Lung (tissue), 12 donors: ENCODE results near the gene GID4. TPM values are rescaled to one million over a fixed set of nuclear protein-coding genes. Genes with fewer than 3 reads are reported as not detected.

Experiments used
- ATAC-seq: fragments of 200-7000 bp; cut with Tn5 transposase; one replicate; pipeline ENCODE4 v1.9.1; 2020; ENCODE audit warnings: moderate number of reproducible peaks; ENCODE audit not compliant: insufficient read depth, low FRiP score
- DNase-seq, 3 donors: peaks; one replicate each; pipeline ENCODE4 v3.0.0-alpha.2; 2013 to 2017
- H3K27ac ChIP-seq, 2 donors: one replicate each; pipeline ENCODE4 v1.5.1; 2013; ENCODE audit warnings: mild to moderate bottlenecking in 2 of 2, moderate library complexity in 2 of 2, control low read depth in 1 of 2, inconsistent platforms in 1 of 2, low read depth in 1 of 2, low read length in 1 of 2
- H3K27me3 ChIP-seq, 3 donors: one replicate each; pipeline ENCODE4 v1.5.1; 2013; ENCODE audit warnings: low read length in 2 of 3; ENCODE audit not compliant: control insufficient read depth in 3 of 3, insufficient read depth in 3 of 3
- H3K36me3 ChIP-seq, 4 donors: one replicate each; pipeline ENCODE4 v1.5.1; 2013; ENCODE audit warnings: low read length in 4 of 4, mild to moderate bottlenecking in 1 of 4, moderate library complexity in 1 of 4; ENCODE audit not compliant: control insufficient read depth in 4 of 4, insufficient read depth in 4 of 4
- H3K4me1 ChIP-seq, 5 donors: one replicate each; pipeline ENCODE4 v1.5.1; 2013; ENCODE audit warnings: low read length in 5 of 5, mild to moderate bottlenecking in 2 of 5, moderate library complexity in 1 of 5; ENCODE audit not compliant: control insufficient read depth in 5 of 5, insufficient read depth in 5 of 5
- H3K4me3 ChIP-seq: one replicate; pipeline ENCODE4 v1.5.1; 2013; ENCODE audit warnings: mild to moderate bottlenecking, control low read depth, moderate library complexity
- H3K9ac ChIP-seq, 2 donors: one replicate each; pipeline ENCODE4 v1.5.1; 2013; ENCODE audit warnings: low read length in 2 of 2, control low read depth in 1 of 2; ENCODE audit not compliant: insufficient read depth in 1 of 2
- H3K9me3 ChIP-seq, 4 donors: one replicate each; pipeline ENCODE4 v1.5.1; 2013; ENCODE audit warnings: low read length in 3 of 4, mild to moderate bottlenecking in 1 of 4, moderate library complexity in 1 of 4; ENCODE audit not compliant: control insufficient read depth in 4 of 4, insufficient read depth in 3 of 4
- CTCF ChIP-seq: IDR thresholded peaks from 2 replicates; pipeline ENCODE4 v1.5.1; 2012; ENCODE audit warnings: mild to moderate bottlenecking; ENCODE audit errors: control extremely low read depth, extremely low read depth
- WGBS, 2 donors: extraction: QIAGEN DNeasy Blood & Tissue Kit; methylation state at CpG; one replicate each; pipeline ENCODE4 v1.1.7; 2013; 5-methylcytosine and 5-hydroxymethylcytosine counted together
- polyA plus RNA-seq, 2 donors: library from polyadenylated mRNA; stranded (reverse); fragments of 200-250 nt; gene quantifications; one replicate each; pipeline ENCODE4 v1.2.1, GENCODE V29; 2013
- total RNA-seq, 2 donors: library from RNA; depleted of rRNA in 1 of 2; stranded (reverse); fragments of >200 nt in 1 of 2; gene quantifications; one replicate each; pipeline ENCODE4 v1.2.1, GENCODE V29; 2014 to 2021
- donor health status: control.
- donor health status: control.
- donor health status: Bipolar disorder and iron deficiency.
- donor health status: healthy.
- donor health status: DM: yes; HTN: yes; CAD: no.

GID4 gene
- total and polyA plus RNA-seq, 4 donors: 3.9 to 7.2 (median 5.3) TPM

GRCh38 chr17:18105595-18105994 is 66.4 kb downstream of the GID4 start:
- TF ChIP-seq CTCF: no peak
- Histone ChIP-seq H3K27me3 (no peaks in the 10 kb centered on the region), H3K4me3 (no peak overlapping the region), H3K9ac (no peak overlapping the region), H3K27ac (no peak overlapping the region), H3K9me3 (no peaks in the 10 kb centered on the region), H3K4me1 (peaks cover 0 to under 1% (median 0%) of the 10 kb centered on the region in 5 donors), H3K36me3 (peaks cover 0 to 52% (median 19%) of the 10 kb centered on the region in 4 donors)
- ATAC-seq (no peak), DNase-seq (no peak)
- 93 to 98% methylated on average over 6 of the region's 6 CpGs for WGBS, 2 donors

- no peak for TF ChIP-seq CTCF
- Histone ChIP-seq H3K36me3 (peaks cover 0 to 49% (median 17%) of the 10 kb centered on the region in 4 donors), H3K27me3 (no peaks in the 10 kb centered on the region), H3K4me3 (no peak overlapping the region), H3K9me3 (no peaks in the 10 kb centered on the region), H3K4me1 (no peaks in the 10 kb centered on the region), H3K9ac (no peak overlapping the region), H3K27ac (no peak overlapping the region)
- WGBS, 2 donors: 93 to 95% methylated on average over 9 of the region's 9 CpGs
- DNase-seq (no peak), ATAC-seq (no peak)
Observed at GRCh38 chr17:18106211-18106610, 67.0 kb downstream of the GID4 start.

- no peak for TF ChIP-seq CTCF
- WGBS, 2 donors: 94 to 97% methylated on average over 14 of the region's 14 CpGs
- Histone ChIP-seq H3K27ac (no peak overlapping the region), H3K4me1 (no peaks in the 10 kb centered on the region), H3K9ac (no peak overlapping the region), H3K9me3 (no peaks in the 10 kb centered on the region), H3K36me3 (peaks cover 0 to 39% (median 12%) of the 10 kb centered on the region in 4 donors), H3K4me3 (no peak overlapping the region), H3K27me3 (no peaks in the 10 kb centered on the region)
- DNase-seq (no peak), ATAC-seq (no peak)
Observed at GRCh38 chr17:18107061-18107790, 68.0 kb downstream of the GID4 start.
